Measurements from ENCODE around the gene TOP3B. TPM values are rescaled to one million over a fixed set of nuclear protein-coding genes. Genes with fewer than 3 reads are reported as not detected.

The TOP3B gene
- total RNA-seq, 2 experiments from 2014 or later, result 82.6 to 98.7 TPM

- H3K4me2 ChIP-seq (ENCODE audit: low read length), result no peak overlapping the region
- H3K9me3 ChIP-seq (ENCODE audit: low read length), result no peaks in the 10 kb centered on the region
- no peak overlapping the region for H3K4me3 ChIP-seq (ENCODE audit: low read depth, low read length, poor library complexity, severe bottlenecking)
- TF ChIP-seq CTCF (conservative IDR thresholded peaks at IDR 0.05; ENCODE audit: low read length), result no peak
- no peak for TF ChIP-seq EZH2phosphoT487 (IDR thresholded peaks at IDR 0.05; ENCODE audit: borderline replicate concordance, low read depth, low read length)
- no peaks in the 10 kb centered on the region for H3K79me2 ChIP-seq (ENCODE audit: insufficient read depth, low read depth, low read length)
- no peaks in the 10 kb centered on the region for H3K4me1 ChIP-seq (ENCODE audit: insufficient read depth, low read length, poor library complexity, severe bottlenecking)
- no peak for DNase-seq (ENCODE audit: low spot score)
- intact Hi-C loops (cut with micrococcal nuclease; ENCODE audit: unreplicated experiment), result no loop called here
- peaks cover 96% of the 10 kb centered on the region for H3K36me3 ChIP-seq (ENCODE audit: insufficient read depth, low read length)
- BruUV-seq (replicated peaks), result no TSS peak
- ChIA-PET POLR2A (no interaction called here), CTCF (ENCODE audit: unreplicated experiment) (no interaction called here)
- H2AFZ ChIP-seq (ENCODE audit: low read length), result no peak overlapping the region
- no peak overlapping the region for H3K27ac ChIP-seq (ENCODE audit: low read depth, low read length, poor library complexity, severe bottlenecking)
- no peaks in the 10 kb centered on the region for H4K20me1 ChIP-seq (ENCODE audit: insufficient read depth, low read length)
- no peaks in the 10 kb centered on the region for H3K9me2 ChIP-seq (ENCODE audit: insufficient read depth, low read length)
These were observed 18.8 kb downstream of the TOP3B start for GRCh38 chr22:21963790-21964211.

DNA sequence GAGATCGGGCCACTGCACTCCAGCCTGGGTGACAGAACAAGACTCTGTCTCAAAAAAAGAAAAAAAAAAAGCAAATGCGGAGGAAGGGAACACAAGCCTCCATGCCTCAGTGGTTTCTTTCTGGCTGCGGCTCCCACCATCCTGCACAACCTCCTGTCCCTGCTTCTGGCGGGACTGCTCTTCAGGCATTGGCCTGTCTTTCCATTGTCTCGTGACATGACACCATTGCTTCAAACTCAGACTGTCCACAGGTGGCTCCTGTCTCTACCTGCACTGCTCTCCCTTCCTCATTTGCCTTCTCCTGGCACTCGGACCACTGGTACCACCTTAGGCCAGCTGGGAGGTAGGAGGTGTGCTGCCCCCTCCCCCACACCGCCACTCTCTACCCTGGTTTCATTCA lies 19.3 kb downstream of the TOP3B start:
- BruUV-seq (replicated peaks), result no TSS peak
- DNase-seq (ENCODE audit: low spot score), result no peak
- H4K20me1 ChIP-seq (ENCODE audit: insufficient read depth, low read length), result no peaks in the 10 kb centered on the region
- no peaks in the 10 kb centered on the region for H3K9me2 ChIP-seq (ENCODE audit: insufficient read depth, low read length)
- intact Hi-C loops (cut with micrococcal nuclease; ENCODE audit: unreplicated experiment), result no loop called here
- TF ChIP-seq EZH2phosphoT487 (IDR thresholded peaks at IDR 0.05; ENCODE audit: borderline replicate concordance, low read depth, low read length) (no peak), CTCF (conservative IDR thresholded peaks at IDR 0.05; ENCODE audit: low read length) (no peak)
- H3K4me3 ChIP-seq (ENCODE audit: low read depth, low read length, poor library complexity, severe bottlenecking), result no peak overlapping the region
- ChIA-PET CTCF (ENCODE audit: unreplicated experiment) (no interaction called here), POLR2A (no interaction called here)
- no peak overlapping the region for H3K27ac ChIP-seq (ENCODE audit: low read depth, low read length, poor library complexity, severe bottlenecking)
- H3K4me2 ChIP-seq (ENCODE audit: low read length), result no peak overlapping the region
- peaks cover 96% of the 10 kb centered on the region for H3K36me3 ChIP-seq (ENCODE audit: insufficient read depth, low read length)
- H3K79me2 ChIP-seq (ENCODE audit: insufficient read depth, low read depth, low read length), result no peaks in the 10 kb centered on the region
- H3K4me1 ChIP-seq (ENCODE audit: insufficient read depth, low read length, poor library complexity, severe bottlenecking), result no peaks in the 10 kb centered on the region
- H3K9me3 ChIP-seq (ENCODE audit: low read length), result no peaks in the 10 kb centered on the region
- no peak overlapping the region for H2AFZ ChIP-seq (ENCODE audit: low read length)

- no peaks in the 10 kb centered on the region for H3K79me2 ChIP-seq (ENCODE audit: insufficient read depth, low read depth, low read length)
- intact Hi-C loops (cut with micrococcal nuclease; ENCODE audit: unreplicated experiment), result no loop called here
- TF ChIP-seq CTCF (conservative IDR thresholded peaks at IDR 0.05; ENCODE audit: low read length), result no peak
- H3K36me3 ChIP-seq (ENCODE audit: insufficient read depth, low read length), result peaks cover 90% of the 10 kb centered on the region
- BruUV-seq (replicated peaks), result no TSS peak
- no peaks in the 10 kb centered on the region for H3K9me3 ChIP-seq (ENCODE audit: low read length)
- H3K9me2 ChIP-seq (ENCODE audit: insufficient read depth, low read length), result no peaks in the 10 kb centered on the region
- no peak overlapping the region for H3K27ac ChIP-seq (ENCODE audit: low read depth, low read length, poor library complexity, severe bottlenecking)
- no peak for DNase-seq (ENCODE audit: low spot score)
- no peak overlapping the region for H2AFZ ChIP-seq (ENCODE audit: low read length)
- no peak overlapping the region for H3K4me3 ChIP-seq (ENCODE audit: low read depth, low read length, poor library complexity, severe bottlenecking)
- ChIA-PET CTCF (ENCODE audit: unreplicated experiment) (no interaction called here), POLR2A (no interaction called here)
- no peaks in the 10 kb centered on the region for H4K20me1 ChIP-seq (ENCODE audit: insufficient read depth, low read length)
- no peaks in the 10 kb centered on the region for H3K4me1 ChIP-seq (ENCODE audit: insufficient read depth, low read length, poor library complexity, severe bottlenecking)
- no peak overlapping the region for H3K4me2 ChIP-seq (ENCODE audit: low read length)
These were observed 20.0 kb downstream of the TOP3B start for GRCh38 chr22:21962655-21962949.
